ENCODE results near the gene P4HA2.

GRCh38 chr5:132198571-132198970 is 29.1 kb downstream of the P4HA2 start:
- no peak for TF ChIP-seq CTCF (optimal IDR thresholded peaks at IDR 0.05 in 1 of 3, IDR thresholded peaks at IDR 0.05 in 1 of 3, conservative IDR thresholded peaks at IDR 0.05 in 1 of 3; ENCODE audit: extremely low read depth in 1 of 3, insufficient read depth in 2 of 3, low read length in 3 of 3)
- TF ChIP-seq EZH2 (IDR thresholded peaks at IDR 0.05; ENCODE audit: low read length): no peak
